Adrenal gland (tissue), 12 donors: ENCODE measurements around the gene LPP. TPM values are rescaled to one million over a fixed set of nuclear protein-coding genes. Genes with fewer than 3 reads are reported as not detected.

Experiments
- DNase-seq, 7 donors: peaks; one replicate each; pipeline ENCODE4 v3.0.0-alpha.2; 2019 to 2020
- H3K27ac ChIP-seq, 5 donors: fragments of 200-600 bp; sonication (generic) in 4 of 5; 1 replicate in 3 of 5; 2 replicates in 2 of 5; pipeline versions ENCODE4 v1.5.1 to v1.8.0; 2016 to 2020; ENCODE audit warnings: mild to moderate bottlenecking in 1 of 5
- H3K27me3 ChIP-seq: fragments of 200-600 bp; 2 replicates; pipeline ENCODE4 v1.8.0; 2021
- H3K36me3 ChIP-seq, 2 donors: fragments of 200-600 bp; replicated peaks in 1 of 2; 1 replicate in 1 of 2; 2 replicates in 1 of 2; pipeline versions ENCODE4 v1.5.1 to v1.8.0; 2018 to 2022
- H3K4me1 ChIP-seq, 2 donors: fragments of 200-600 bp; replicated peaks in 1 of 2; 1 replicate in 1 of 2; 2 replicates in 1 of 2; pipeline versions ENCODE4 v1.5.1 to v1.8.0; 2018 to 2021
- H3K4me3 ChIP-seq, 4 donors: fragments of 200-600 bp; sonication (generic) in 3 of 4; one replicate each; pipeline ENCODE4 v1.5.1; 2016 to 2018
- H3K9me3 ChIP-seq, 3 donors: fragments of 200-600 bp; sonication (generic) in 1 of 3; replicated peaks in 1 of 3; 1 replicate in 2 of 3; 2 replicates in 1 of 3; pipeline versions ENCODE4 v1.5.1 to v1.8.0; 2016 to 2021
- POLR2A ChIP-seq, 2 donors: fragments of 450-650 bp; IDR thresholded peaks; one replicate each; pipeline ENCODE4 v1.6.1; 2017; ENCODE audit warnings: antibody characterized with exemption in 2 of 2, mild to moderate bottlenecking in 2 of 2, moderate library complexity in 1 of 2
- WGBS, 4 donors: extraction: QIAGEN DNeasy Blood & Tissue Kit in 2 of 4; methylation state at CpG; one replicate each; pipeline versions ENCODE4 v1.1.5 to v1.1.7; 2013 to 2017; 5-methylcytosine and 5-hydroxymethylcytosine counted together
- intact Hi-C, 2 donors: fragments of 100-400 bp; cut with DNase I; formaldehyde crosslinking; loops; one replicate each; pipeline versions ENCODE4 v1.14.1 to v1.15.0; 2022 to 2023
- polyA plus RNA-seq, 3 donors: library from polyadenylated mRNA; stranded (reverse); fragments of 200-250 nt in 2 of 3; fragments of 350-450 nt in 1 of 3; fragmentation: Illumina TruSeq in 1 of 3; extraction: RNeasy Lipid Tissue Mini Kit (QIAGEN cat#74804) in 1 of 3; gene quantifications; one replicate each; pipeline ENCODE4 v1.2.3, GENCODE V29; 2013 to 2014
- total RNA-seq, 9 donors: library from RNA; depleted of rRNA in 4 of 9; stranded (reverse); fragments of >200 nt in 4 of 9; fragments of 120-200 nt in 1 of 9; fragmentation: NEBNext Ultra II Directional in 1 of 9; extraction: Animal tissue kit (Norgen Biotek cat#: 25700) in 1 of 9; gene quantifications; one replicate each; pipeline versions ENCODE4 v1.1.0 to v1.2.4, GENCODE V29; 2013 to 2023
- TF ChIP-seq, protein P1 (sequence below), 6 experiments: fragments of 450-650 bp in 4 of 6; fragments of 200-600 bp in 2 of 6; sonication (generic) in 1 of 6; IDR thresholded peaks; 1 replicate in 5 of 6; 2 replicates in 1 of 6; pipeline versions ENCODE4 v1.5.1 to v1.8.0; 2016 to 2021; ENCODE audit warnings: antibody characterized with exemption in 6 of 6, mild to moderate bottlenecking in 2 of 6, moderate library complexity in 1 of 6
- donor health status: healthy with polysubstance abuse.
- donor health status: Bipolar disorder and iron deficiency.
- donor health status: DM: yes; HTN: yes; CAD: no.
- donor health status: DM: no; HTN: no; CAD: no.
- donor health status: DM: no; HTN: no; CAD: no.
- donor health status: DM: yes; HTN: yes; CAD: no.

The LPP gene
- total and polyA plus RNA-seq, 12 donors = 7.0 to 170 (median 101) TPM

DNA sequence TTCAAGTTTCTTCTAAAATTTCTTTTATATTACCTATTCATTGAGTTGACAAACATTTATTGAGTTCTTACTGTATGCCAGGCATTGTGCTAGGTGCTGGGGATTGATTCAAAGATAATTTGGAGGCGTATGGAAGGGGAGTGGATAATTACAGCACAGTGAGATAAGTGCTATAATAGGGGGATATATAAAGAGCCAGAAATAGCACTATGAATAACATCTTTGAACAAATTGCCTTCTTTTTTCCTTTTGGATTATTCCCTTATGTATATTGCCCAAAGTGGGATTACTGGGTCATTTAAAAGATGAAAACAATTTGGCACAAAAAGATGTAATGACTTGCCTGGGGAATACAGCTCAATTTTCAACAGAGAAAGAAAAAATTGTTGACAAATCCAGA is 64.6 kb downstream of the LPP start:
- H3K27ac ChIP-seq = no peak overlapping the region
- no peaks in the 10 kb centered on the region for H3K27me3 ChIP-seq
- TF ChIP-seq, protein P1, sequence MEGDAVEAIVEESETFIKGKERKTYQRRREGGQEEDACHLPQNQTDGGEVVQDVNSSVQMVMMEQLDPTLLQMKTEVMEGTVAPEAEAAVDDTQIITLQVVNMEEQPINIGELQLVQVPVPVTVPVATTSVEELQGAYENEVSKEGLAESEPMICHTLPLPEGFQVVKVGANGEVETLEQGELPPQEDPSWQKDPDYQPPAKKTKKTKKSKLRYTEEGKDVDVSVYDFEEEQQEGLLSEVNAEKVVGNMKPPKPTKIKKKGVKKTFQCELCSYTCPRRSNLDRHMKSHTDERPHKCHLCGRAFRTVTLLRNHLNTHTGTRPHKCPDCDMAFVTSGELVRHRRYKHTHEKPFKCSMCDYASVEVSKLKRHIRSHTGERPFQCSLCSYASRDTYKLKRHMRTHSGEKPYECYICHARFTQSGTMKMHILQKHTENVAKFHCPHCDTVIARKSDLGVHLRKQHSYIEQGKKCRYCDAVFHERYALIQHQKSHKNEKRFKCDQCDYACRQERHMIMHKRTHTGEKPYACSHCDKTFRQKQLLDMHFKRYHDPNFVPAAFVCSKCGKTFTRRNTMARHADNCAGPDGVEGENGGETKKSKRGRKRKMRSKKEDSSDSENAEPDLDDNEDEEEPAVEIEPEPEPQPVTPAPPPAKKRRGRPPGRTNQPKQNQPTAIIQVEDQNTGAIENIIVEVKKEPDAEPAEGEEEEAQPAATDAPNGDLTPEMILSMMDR (IDR thresholded peaks at IDR 0.05) = no peak
- TF ChIP-seq POLR2A (IDR thresholded peaks at IDR 0.05) = no peak
- DNase-seq = no peak
- no peaks in the 10 kb centered on the region for H3K9me3 ChIP-seq
- H3K4me3 ChIP-seq = no peak overlapping the region
- intact Hi-C loops = no loop called here
- 89 to 94% (median 91%) methylated on average over 1 of the region's 1 CpG for WGBS, 4 donors
- H3K36me3 ChIP-seq = no peaks in the 10 kb centered on the region
- H3K4me1 ChIP-seq = peaks cover 0 to 31% of the 10 kb centered on the region in 2 donors

DNA sequence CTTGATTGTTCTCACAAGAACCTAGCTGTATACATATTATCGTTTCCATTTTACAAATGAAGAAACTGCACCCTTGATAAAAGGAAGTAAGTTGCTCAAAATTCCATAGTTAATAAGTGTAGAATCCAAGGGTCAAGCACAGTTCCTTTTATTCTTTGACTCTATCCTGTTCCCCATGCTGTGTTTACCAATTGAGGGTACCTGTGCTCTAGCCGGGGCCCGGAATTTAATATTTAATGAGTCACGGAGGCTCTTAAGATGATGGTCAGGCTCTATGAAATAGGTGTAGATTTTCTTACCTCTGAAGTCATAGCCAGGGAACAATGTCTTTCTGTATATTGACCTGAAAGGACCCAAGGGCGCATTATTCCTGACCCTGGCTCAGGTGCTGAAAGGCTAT is 65.2 kb downstream of the LPP start:
- peaks cover 0 to 31% of the 10 kb centered on the region in 2 donors for H3K4me1 ChIP-seq
- H3K27ac ChIP-seq = no peak overlapping the region
- intact Hi-C loops = no loop called here
- no peak overlapping the region for H3K4me3 ChIP-seq
- H3K36me3 ChIP-seq = no peaks in the 10 kb centered on the region
- no peaks in the 10 kb centered on the region for H3K9me3 ChIP-seq
- 93 to 100% (median 97%) methylated on average over 5 of the region's 5 CpGs for WGBS, 4 donors
- DNase-seq = peak in 1 of 7 donors; percentile 41
- no peak for TF ChIP-seq POLR2A (IDR thresholded peaks at IDR 0.05)
- TF ChIP-seq, protein P1 (IDR thresholded peaks at IDR 0.05) = no peak
- no peaks in the 10 kb centered on the region for H3K27me3 ChIP-seq

DNA sequence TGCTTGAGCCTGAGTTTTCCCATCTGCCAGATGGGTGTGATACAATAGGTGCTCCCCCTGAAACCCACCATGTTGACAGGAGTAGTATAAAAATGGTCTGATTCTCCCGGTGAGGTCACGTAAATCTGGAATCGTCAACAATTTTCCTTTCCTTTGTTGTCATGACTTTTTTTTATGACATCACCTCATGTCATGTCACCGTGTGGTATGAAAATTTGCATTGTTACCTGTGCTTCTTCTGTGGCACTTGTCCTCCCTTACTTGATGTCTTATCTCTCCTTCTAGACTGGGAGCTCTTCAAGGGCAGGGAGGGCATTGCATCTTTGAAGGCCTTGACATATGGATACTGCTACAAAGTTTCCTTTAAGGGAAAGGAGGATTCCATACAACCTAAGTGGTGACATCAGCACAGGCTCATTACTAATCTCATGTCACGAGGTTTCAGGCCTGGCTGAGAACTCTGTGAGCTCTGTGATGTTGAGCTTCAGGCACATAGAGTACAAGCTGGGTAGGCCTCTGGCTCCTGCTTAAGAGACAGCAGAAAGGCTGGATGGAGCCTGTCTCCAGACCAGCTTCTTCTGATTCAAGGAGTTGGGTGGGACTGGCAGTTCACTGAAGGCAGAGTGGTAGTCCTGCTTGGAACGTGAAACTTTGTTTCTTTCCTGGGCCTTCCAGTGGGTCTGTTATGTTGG is 66.3 kb downstream of the LPP start:
- Histone ChIP-seq H3K9me3 (no peaks in the 10 kb centered on the region), H3K27ac (peak overlapping the region in 3 of 5 donors; percentile 15 to 88 (median 72)), H3K4me3 (no peak overlapping the region), H3K27me3 (no peaks in the 10 kb centered on the region), H3K4me1 (peaks cover 0 to 23% of the 10 kb centered on the region in 2 donors), H3K36me3 (no peaks in the 10 kb centered on the region)
- intact Hi-C loops = no loop called here
- 94 to 97% (median 96%) methylated on average over 5 to 6 of the region's 6 CpGs for WGBS, 4 donors
- no peak for TF ChIP-seq POLR2A (IDR thresholded peaks at IDR 0.05)
- TF ChIP-seq, protein P1 (IDR thresholded peaks at IDR 0.05) = no peak
- DNase-seq = peak in 1 of 7 donors; percentile 51

GRCh38 chr3:188220988-188221818 is 67.2 kb downstream of the LPP start:
- TF ChIP-seq, protein P1 (IDR thresholded peaks at IDR 0.05) = no peak
- no peak for TF ChIP-seq POLR2A (IDR thresholded peaks at IDR 0.05)
- H3K9me3 ChIP-seq = no peaks in the 10 kb centered on the region
- no peaks in the 10 kb centered on the region for H3K27me3 ChIP-seq
- H3K4me3 ChIP-seq = no peak overlapping the region
- peaks cover 0 to 23% of the 10 kb centered on the region in 2 donors for H3K4me1 ChIP-seq
- peak in 6 of 7 donors; percentile 66 to 83 (median 74) for DNase-seq
- H3K27ac ChIP-seq = peak overlapping the region in 3 of 5 donors; percentile 15 to 88 (median 72)
- intact Hi-C loops = no loop called here
- WGBS, 4 donors = 67 to 75% (median 73%) methylated on average over 11 of the region's 11 CpGs
- no peaks in the 10 kb centered on the region for H3K36me3 ChIP-seq
